HCEC 1CT (cell line): ENCODE data around the gene RBPJ.

Source experiments
- DNase-seq: peaks from one replicate; pipeline ENCODE4 v3.0.0-alpha.2; 2017

The RBPJ gene

GRCh38 chr4:26424153-26424552 lies 103.3 kb downstream of the RBPJ start:
- DNase-seq, result no peak

GRCh38 chr4:26424838-26425237 lies 104.0 kb downstream of the RBPJ start:
- DNase-seq, result no peak

GRCh38 chr4:26425953-26426352 lies 105.1 kb downstream of the RBPJ start:
- DNase-seq, result no peak

GRCh38 chr4:26426892-26427291 lies 106.1 kb downstream of the RBPJ start:
- no peak for DNase-seq

GRCh38 chr4:26429910-26430309 lies 109.1 kb downstream of the RBPJ start:
- no peak for DNase-seq

GRCh38 chr4:26431461-26432180 lies 110.8 kb downstream of the RBPJ start:
- DNase-seq, result no peak

GRCh38 chr4:26432419-26432818 lies 111.6 kb downstream of the RBPJ start:
- DNase-seq, result no peak

- no peak for DNase-seq
Observed at GRCh38 chr4:26433556-26433955, 112.7 kb downstream of the RBPJ start.

- DNase-seq, result no peak
Observed at GRCh38 chr4:26434030-26434639, 113.3 kb downstream of the RBPJ start.

GRCh38 chr4:26441102-26441501 lies 120.3 kb downstream of the RBPJ start:
- no peak for DNase-seq

- no peak for DNase-seq
Observed at GRCh38 chr4:26441771-26442170, 121.0 kb downstream of the RBPJ start.

GRCh38 chr4:26447378-26447777 lies 126.6 kb downstream of the RBPJ start:
- no peak for DNase-seq

GRCh38 chr4:26450418-26450817 lies 129.6 kb downstream of the RBPJ start:
- no peak for DNase-seq

GRCh38 chr4:26451597-26451996 lies 130.8 kb downstream of the RBPJ start:
- DNase-seq, result no peak

GRCh38 chr4:26452565-26453531 lies 132.0 kb downstream of the RBPJ start:
- DNase-seq, result no peak

- no peak for DNase-seq
Observed at GRCh38 chr4:26454961-26455360, 134.1 kb downstream of the RBPJ start.

GRCh38 chr4:26455571-26455970 lies 134.8 kb downstream of the RBPJ start:
- no peak for DNase-seq

- DNase-seq, result no peak
Observed at GRCh38 chr4:26457412-26457811, 136.6 kb downstream of the RBPJ start.

- no peak for DNase-seq
Observed at GRCh38 chr4:26458157-26458561, 137.3 kb downstream of the RBPJ start.

GRCh38 chr4:26459054-26459755 lies 138.4 kb downstream of the RBPJ start:
- DNase-seq, result peak; percentile 46

GRCh38 chr4:26459756-26460530 lies 139.1 kb downstream of the RBPJ start:
- DNase-seq, result no peak

- DNase-seq, result no peak
Observed at GRCh38 chr4:26462874-26463273, 142.1 kb downstream of the RBPJ start.
